Stimulated activated CD4-positive, alpha-beta T cell treated with anti-CD3 and anti-CD28 coated beads, Interleukin-15, amount 100 ng/mL, for 1 hour (primary cell): ENCODE data around the gene ARL4D.
"Not testable (repeated sequence)": the region's sequence is repeated elsewhere in the genome, so short reads cannot be mapped to it uniquely, and the experiment has no call there.

Experiments
- DNase-seq, 2 donors: peaks; one replicate each; pipeline ENCODE4 v3.0.0-alpha.2; 2020; ENCODE audit warnings: low read depth in 1 of 2, low spot score in 1 of 2

ARL4D gene, protein sequence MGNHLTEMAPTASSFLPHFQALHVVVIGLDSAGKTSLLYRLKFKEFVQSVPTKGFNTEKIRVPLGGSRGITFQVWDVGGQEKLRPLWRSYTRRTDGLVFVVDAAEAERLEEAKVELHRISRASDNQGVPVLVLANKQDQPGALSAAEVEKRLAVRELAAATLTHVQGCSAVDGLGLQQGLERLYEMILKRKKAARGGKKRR

GRCh38 chr17:43398724-43399595 lies at the start of gene ARL4D:
ARL4D (plus strand) TSS chr17:43398993; CDS start chr17:43399733, 740 bp downstream.
- peak; percentile 53 to 70 for DNase-seq

DNA sequence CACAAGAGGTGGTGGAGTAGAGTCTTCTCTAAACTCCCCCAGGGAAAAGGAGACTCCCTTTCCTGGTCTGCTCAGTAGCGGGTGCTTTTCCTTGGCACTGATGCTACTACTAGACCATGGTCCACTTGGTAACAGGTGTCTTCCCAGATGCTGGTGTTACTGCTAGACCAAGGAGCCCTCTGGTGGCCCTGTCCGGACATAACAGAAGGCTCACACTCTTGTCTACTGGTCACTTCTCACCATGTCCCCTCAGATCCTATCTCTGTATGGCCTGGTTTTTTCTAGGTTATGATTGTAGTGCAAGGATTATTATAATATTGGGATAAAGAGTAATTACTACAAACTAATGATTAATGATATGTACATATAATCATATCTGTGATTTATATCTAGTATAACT lies 49.7 kb upstream of the ARL4D start:
- DNase-seq, result no peak

DNA sequence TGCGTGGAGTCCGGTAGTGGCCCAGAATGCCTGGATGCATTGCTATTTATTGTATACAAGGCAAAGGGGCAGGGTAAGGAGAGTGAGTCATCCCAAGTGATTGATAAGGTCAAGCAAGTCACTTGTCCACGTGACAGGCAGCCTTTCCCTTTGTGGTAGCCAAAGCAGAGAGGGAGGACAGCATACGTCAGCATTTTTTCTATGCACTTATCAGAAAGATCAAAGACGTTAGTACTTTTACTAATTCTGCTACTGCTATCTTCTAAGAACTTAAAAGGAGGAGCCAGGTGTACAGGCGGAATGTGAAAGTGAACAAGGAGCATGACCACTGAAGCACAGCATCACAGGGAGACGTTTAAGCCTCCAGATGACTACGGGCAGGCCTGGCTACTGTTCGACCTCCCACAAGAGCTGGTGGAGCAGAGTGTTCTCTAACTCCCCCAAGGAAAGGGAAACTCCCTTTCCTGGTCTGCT lies 47.9 kb upstream of the ARL4D start:
- no peak for DNase-seq

DNA sequence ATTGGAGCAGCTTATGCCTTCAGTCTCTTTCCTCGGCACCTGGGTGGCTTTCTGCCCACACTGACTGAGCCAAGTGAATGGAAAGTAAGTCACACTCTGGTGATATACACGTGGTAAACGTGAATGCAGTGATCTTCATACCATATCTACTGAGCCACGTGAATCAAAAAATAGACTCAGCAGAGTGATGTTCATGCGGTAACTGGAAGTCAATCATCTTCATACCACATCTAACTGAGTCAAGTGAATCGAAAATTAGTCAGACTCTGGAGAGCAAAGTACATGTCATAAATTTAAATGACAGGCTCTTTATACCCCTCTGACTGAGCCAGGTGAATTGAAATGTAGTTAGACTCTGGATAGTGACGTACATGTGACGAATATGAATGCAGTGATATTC lies 47.1 kb upstream of the ARL4D start:
- no peak for DNase-seq

DNA sequence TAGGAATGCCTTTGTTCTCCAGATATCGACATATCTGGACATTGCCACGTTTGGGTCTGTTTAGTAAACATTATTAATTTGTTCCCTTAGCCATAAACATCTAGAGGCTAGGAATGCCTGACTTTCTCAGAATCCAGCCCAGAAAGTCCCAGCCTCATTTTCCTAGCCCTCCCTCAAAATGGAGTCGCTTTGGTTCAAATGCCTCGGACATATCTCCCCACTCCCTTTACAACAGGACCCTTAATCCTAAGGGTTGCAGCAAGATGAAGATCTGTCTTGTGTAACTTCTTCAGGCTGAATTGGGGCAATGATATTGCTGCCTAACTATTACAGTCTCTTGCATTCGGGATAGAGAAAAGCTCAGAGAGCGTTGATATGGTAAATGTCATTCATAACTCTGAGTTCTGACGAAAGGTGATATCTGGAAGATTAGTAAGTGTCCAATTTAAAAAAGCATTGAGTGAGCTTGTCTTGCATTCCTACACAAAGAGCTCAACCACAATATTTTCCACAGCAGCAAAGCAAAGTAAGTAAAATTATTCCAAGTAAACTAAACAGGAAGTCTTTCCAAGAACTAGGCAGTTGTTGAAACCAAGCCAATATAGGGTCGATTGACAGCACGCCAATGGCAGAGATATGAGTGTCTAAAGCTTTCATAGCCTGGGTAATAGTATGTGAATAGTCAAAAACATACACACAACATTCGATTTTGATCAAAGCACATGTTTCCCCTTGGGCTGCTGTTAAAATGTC lies 46.0 kb upstream of the ARL4D start:
- no peak for DNase-seq

- no peak for DNase-seq
These were observed 45.4 kb upstream of the ARL4D start for GRCh38 chr17:43353393-43353792.

- no peak for DNase-seq
These were observed 44.4 kb upstream of the ARL4D start for GRCh38 chr17:43354371-43354770.

DNA sequence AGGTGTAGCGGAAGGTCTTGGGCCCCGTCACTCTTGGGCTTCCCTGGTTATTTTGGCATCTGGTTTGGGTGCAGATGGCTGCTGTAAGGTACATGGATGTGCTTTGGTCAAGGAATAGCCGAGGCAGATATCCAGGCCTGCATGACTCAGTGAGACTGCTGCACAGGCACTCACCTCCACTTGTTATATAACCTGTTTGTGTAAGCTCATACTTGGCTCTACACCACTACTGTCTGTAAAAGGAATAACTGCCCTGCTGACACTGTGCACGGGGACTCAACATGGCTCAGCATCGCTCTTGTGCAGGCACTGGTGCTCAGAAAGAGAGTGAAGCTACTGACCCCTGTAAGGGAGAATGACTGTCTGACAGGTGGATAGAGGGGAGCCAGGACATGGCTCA lies 42.3 kb upstream of the ARL4D start:
- DNase-seq, result no peak

GRCh38 chr17:43356999-43357398 lies 41.8 kb upstream of the ARL4D start:
- DNase-seq, result no peak

- no peak for DNase-seq
These were observed 39.2 kb upstream of the ARL4D start for GRCh38 chr17:43359469-43360110.

- DNase-seq, result peak in 1 of 2 donors; percentile 50
These were observed 38.4 kb upstream of the ARL4D start for GRCh38 chr17:43360376-43360738.

DNA sequence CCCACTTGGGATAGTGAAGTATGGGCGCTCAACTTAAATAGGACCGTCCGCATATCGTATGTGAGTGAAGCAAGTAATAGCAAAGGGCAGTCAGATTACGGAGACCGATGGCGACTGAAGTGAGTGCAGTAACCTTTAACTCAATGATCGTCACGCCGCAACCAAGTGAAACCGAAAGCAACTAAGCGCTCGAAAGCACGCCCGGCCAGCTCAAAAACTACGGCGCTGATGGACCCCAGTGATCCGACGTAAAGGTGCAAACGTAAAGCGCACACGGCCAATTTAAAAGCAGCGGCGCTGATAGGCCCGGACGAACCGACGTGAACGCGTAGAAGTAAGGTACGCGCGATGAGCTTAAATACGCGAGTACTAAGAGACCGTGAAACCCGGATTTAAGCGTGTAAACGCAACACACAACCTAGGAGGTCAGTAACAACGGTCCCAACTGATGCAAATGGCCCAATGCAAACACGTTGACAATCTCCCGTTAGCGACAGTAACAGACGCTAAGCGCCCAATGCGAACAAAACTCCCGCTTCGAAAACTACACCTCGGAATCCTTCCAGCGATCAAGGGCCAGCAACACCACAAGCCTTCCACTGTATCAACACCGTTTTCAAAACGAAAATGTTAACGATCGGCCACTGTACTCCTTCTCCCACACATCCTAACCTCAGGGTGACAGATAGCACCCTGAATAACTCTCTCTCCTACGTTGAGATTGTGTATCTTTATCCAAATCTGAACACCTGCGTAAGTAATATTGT lies 37.9 kb upstream of the ARL4D start:
- DNase-seq, result peak; percentile 73 to 81

GRCh38 chr17:43363181-43363925 lies 35.4 kb upstream of the ARL4D start:
- DNase-seq, result no peak

DNA sequence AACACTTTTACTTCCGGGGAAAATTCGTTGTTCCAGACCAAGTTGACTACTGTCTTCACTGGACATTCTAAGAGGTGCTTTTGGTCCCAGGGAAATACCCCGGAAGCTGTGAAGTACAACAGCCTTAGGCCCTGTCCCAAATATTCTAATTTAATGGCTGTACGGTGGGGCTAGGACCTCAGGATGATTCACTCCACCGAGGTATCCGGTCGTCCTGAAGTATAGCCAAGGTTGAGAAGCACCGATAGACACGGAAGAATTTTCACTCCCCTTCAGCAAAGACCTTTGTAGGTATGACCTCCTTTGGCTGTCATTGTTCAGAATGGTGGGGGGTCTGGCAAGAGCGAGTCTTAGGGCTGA lies 34.9 kb upstream of the ARL4D start:
- DNase-seq, result no peak

GRCh38 chr17:43365356-43365755 lies 33.4 kb upstream of the ARL4D start:
- no peak for DNase-seq

DNA sequence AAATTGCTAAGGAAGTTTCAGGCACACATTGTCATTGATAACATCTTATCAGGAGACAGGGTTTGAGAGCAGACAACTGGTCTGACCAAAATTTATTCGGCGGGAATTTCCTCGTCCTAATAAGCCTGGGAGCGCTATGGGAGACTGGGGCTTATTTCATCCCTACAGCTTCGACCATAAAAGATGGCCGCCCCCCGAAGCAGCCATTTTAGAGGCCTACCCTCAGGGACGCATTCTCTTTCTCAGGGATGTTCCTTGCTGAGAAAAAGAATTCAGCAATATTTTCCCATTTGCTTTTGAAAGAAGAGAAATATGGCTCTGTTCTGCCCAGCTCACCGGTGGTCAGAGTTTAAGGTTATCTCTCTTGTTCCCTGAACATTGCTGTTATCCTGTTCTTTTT lies 32.9 kb upstream of the ARL4D start:
- not testable (repeated sequence) for DNase-seq

DNA sequence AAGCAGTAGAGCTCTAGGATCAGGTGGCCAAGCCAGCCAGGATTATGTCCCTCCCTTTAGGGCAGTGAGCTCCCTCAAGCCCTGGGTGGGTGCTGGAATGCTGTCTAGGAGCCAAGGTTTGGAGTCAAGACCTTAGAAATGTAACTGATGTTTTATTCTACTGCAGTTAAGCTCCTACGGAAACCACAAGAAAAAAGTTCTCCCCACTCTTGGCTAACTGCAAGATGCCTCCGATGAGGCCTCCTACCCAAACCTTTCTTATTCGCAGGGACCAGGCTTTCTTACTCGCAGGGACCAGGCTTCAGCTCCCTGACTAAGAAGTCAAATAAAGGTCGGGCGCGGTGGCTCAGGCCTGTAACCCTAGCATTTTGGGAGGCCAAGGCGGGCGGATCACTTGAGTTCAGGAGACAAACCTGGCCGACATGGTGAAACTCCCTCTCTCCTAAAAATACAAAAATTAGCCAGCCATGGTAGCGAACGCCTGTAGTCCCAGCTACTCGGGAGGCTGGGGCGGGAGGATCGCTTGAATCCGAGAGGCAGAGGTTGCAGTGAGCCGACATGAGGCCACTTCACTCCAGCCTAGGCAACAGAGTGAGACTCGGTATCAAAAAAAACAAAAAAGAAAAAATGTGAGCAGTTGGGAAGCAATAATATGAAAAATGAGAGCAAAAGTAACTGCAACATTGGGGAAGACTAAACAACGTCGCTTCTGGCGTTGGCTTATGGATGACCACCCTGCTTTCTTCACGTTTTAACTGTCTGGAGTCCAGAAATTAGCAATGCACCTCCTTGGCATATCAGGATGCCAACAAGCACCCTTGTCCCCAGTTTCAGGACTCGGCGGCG lies 31.7 kb upstream of the ARL4D start:
- no peak for DNase-seq

DNA sequence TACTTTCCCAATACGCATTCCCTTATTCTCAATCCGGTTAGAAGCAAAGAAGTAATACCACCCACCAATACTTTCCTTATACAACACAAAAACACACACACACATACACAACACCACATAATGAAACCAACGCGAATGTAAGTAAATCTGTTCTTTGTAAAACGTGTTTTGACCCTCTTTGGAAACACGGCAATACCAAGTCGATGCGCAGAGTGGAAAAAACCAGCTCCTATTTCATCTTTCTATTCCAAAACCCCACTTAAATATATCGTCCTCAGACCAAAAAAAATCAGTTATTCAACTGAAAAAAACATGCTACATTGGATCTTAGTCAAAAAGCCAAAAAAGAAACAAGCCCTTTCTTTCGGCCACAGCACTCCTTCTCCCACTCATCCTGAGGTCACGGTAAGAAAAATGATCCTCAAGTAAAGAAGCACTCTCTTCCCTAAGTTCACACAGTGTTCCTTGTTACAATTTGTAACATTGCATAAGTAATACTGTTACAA lies 31.0 kb upstream of the ARL4D start:
- no peak for DNase-seq
